ENCODE measurements around the gene UMAD1. TPM values are rescaled to one million over a fixed set of nuclear protein-coding genes. Genes with fewer than 3 reads are reported as not detected.

Gene UMAD1
- total and polyA plus RNA-seq, 12 donors, result 7.4 to 77.4 (median 24.4) TPM

DNA sequence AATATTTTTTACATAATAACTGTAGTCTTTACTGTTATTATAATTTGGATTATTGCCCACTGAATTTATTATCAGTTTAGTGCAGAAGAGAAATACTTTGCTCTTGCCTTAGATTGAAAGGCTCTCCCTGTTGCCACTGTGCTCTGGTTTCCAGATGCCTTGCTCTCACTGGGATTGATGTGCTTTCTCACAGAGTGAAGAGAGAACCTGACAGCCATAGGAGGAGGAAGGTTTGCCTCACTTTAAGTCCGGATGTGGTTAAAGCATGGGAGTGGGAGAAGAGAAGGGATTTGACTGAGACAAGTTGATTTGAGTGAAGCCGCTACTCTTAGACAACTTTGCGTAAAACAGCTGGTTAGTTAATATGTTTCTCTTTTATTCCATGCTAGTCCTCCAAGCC is 146.0 kb downstream of the UMAD1 start:
- Histone ChIP-seq H3K27ac (no peak overlapping the region), H3K4me3 (no peak overlapping the region), H3K27me3 (no peaks in the 10 kb centered on the region), H3K9me3 (replicated peaks in 1 of 3) (no peaks in the 10 kb centered on the region), H3K36me3 (replicated peaks in 1 of 2) (no peaks in the 10 kb centered on the region), H3K4me1 (replicated peaks in 1 of 2) (no peaks in the 10 kb centered on the region)
- intact Hi-C loops (cut with DNase I), result no loop called here
- TF ChIP-seq POLR2A (IDR thresholded peaks at IDR 0.05), result no peak
- TF ChIP-seq, protein P1, sequence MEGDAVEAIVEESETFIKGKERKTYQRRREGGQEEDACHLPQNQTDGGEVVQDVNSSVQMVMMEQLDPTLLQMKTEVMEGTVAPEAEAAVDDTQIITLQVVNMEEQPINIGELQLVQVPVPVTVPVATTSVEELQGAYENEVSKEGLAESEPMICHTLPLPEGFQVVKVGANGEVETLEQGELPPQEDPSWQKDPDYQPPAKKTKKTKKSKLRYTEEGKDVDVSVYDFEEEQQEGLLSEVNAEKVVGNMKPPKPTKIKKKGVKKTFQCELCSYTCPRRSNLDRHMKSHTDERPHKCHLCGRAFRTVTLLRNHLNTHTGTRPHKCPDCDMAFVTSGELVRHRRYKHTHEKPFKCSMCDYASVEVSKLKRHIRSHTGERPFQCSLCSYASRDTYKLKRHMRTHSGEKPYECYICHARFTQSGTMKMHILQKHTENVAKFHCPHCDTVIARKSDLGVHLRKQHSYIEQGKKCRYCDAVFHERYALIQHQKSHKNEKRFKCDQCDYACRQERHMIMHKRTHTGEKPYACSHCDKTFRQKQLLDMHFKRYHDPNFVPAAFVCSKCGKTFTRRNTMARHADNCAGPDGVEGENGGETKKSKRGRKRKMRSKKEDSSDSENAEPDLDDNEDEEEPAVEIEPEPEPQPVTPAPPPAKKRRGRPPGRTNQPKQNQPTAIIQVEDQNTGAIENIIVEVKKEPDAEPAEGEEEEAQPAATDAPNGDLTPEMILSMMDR (IDR thresholded peaks at IDR 0.05), result no peak
- DNase-seq, result no peak
- 89 to 95% (median 93%) methylated on average over 3 of the region's 3 CpGs for WGBS, 4 donors

DNA sequence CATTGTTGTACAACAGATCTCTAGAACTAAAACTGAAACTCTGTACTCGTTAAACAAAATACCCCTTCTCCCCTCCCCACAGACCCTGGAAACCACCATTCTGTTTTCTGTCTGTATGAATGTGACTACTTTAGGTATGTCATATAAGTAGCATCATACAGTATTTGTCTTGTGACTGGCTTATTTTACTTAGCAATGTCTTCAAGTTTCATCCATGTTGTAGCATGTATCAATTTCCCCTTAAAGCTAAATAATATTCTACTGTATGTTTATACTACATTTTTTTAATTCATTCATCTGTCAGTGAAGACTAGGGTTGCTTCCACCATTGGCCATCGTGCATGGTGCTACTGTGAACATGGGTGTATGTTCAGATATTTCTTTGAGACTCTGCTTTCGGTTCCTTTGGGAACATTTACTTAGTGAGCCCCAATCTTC is 149.0 kb downstream of the UMAD1 start:
- 93 to 97% (median 95%) methylated on average over 3 of the region's 3 CpGs for WGBS, 4 donors
- intact Hi-C loops (cut with DNase I), result no loop called here
- Histone ChIP-seq H3K27me3 (no peaks in the 10 kb centered on the region), H3K36me3 (replicated peaks in 1 of 2) (no peaks in the 10 kb centered on the region), H3K27ac (no peak overlapping the region), H3K9me3 (replicated peaks in 1 of 3) (no peaks in the 10 kb centered on the region), H3K4me1 (replicated peaks in 1 of 2) (no peaks in the 10 kb centered on the region), H3K4me3 (no peak overlapping the region)
- no peak for TF ChIP-seq POLR2A (IDR thresholded peaks at IDR 0.05)
- no peak for DNase-seq

DNA sequence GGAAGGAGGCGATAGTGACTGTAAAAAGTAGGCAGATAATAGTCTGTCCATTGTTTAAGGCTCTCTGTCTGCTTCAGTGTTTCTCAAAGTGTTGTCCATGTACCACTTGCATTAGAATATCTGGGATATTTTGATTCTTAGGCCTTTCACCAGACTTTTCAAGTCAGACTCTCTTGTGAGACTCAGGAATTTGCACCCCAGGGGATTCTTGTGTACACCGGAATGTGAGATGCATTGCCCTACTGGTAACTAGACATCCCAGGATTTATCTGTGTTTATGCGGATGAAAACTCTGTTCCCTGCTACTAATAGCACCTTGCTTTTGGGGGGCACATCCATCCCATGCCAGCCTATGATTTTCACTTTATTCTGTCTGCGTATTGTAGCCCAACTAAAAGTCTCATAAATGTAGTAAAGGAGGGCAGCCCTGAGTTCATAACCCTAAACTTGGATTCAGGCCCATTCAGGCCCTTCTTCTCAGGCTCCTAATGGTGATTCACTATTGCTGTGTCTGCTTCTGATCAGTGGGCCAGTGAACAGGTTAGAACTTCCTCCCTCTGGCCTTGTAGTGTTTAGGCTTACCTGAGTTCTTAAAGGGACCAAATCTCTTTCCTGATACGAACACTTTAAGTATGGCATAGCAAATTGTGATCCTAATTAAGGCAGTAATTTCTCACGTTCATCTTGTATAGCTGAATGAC is 149.6 kb downstream of the UMAD1 start:
- no peak overlapping the region for H3K27ac ChIP-seq
- intact Hi-C loops (cut with DNase I), result no loop called here

DNA sequence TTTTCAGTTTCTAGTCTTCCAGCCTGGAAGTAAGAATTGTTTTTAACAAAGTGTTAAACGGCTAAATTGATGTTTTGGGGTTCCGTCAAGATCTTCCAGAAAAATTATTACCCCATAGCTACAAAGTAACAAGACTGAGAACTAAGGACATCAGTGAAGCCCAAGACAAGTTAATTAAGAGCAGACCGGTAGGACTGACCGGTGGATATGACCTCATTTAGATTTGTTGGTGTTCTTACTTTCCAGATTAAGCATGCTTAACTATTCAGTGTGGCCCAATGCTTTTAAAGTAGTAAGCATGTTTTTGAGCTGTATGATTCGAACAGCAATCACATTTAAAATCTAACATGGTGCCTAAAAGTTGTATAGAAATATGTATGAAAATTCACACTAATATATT is 151.0 kb downstream of the UMAD1 start:
- H3K27ac ChIP-seq, result no peak overlapping the region
- H3K27me3 ChIP-seq, result no peaks in the 10 kb centered on the region
- intact Hi-C loops (cut with DNase I), result no loop called here
- no peak for DNase-seq
- TF ChIP-seq POLR2A (IDR thresholded peaks at IDR 0.05), result no peak
- TF ChIP-seq, protein P1 (IDR thresholded peaks at IDR 0.05), result no peak
- H3K36me3 ChIP-seq (replicated peaks in 1 of 2), result no peaks in the 10 kb centered on the region
- 81 to 91% (median 89%) methylated on average over 5 of the region's 5 CpGs for WGBS, 4 donors
- no peaks in the 10 kb centered on the region for H3K4me1 ChIP-seq (replicated peaks in 1 of 2)
- H3K4me3 ChIP-seq, result no peak overlapping the region
- no peaks in the 10 kb centered on the region for H3K9me3 ChIP-seq (replicated peaks in 1 of 3)

More for the DNA sequence above, 149.6 kb downstream of the UMAD1 start:
- Histone ChIP-seq H3K9me3 (replicated peaks in 1 of 3) (no peaks in the 10 kb centered on the region), H3K4me1 (replicated peaks in 1 of 2) (no peaks in the 10 kb centered on the region), H3K27me3 (no peaks in the 10 kb centered on the region), H3K4me3 (no peak overlapping the region), H3K36me3 (replicated peaks in 1 of 2) (no peaks in the 10 kb centered on the region)
- TF ChIP-seq, protein P1 (IDR thresholded peaks at IDR 0.05), result no peak
- no peak for TF ChIP-seq POLR2A (IDR thresholded peaks at IDR 0.05)
- no peak for DNase-seq
- 90 to 96% (median 93%) methylated on average over 6 of the region's 6 CpGs for WGBS, 4 donors

DNA sequence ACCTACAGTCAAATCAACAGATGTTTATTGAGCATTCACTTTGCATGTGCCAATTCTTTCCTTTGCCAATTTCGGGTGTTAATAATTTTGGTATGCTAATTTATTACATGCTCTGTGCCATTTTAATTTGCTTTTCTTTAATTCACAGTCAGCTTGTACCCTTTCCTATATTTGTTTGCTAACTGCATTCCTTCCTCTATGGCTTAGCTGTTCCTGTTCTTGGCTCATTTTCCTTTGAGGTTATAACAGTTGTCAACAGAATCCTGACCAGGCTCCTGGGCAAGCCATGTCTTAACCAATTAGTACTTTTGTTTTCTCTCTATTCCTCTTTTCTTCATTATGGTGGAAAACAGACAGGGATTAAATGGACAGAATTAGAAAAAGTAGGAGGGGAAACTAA is 151.5 kb downstream of the UMAD1 start:
- WGBS, 4 donors, result 78 to 91% (median 85%) methylated on average over 1 of the region's 1 CpG
- no peak overlapping the region for H3K27ac ChIP-seq

More for the DNA sequence above, 151.5 kb downstream of the UMAD1 start:
- Histone ChIP-seq H3K4me1 (replicated peaks in 1 of 2) (no peaks in the 10 kb centered on the region), H3K36me3 (replicated peaks in 1 of 2) (no peaks in the 10 kb centered on the region), H3K9me3 (replicated peaks in 1 of 3) (no peaks in the 10 kb centered on the region), H3K4me3 (no peak overlapping the region), H3K27me3 (no peaks in the 10 kb centered on the region)
- TF ChIP-seq POLR2A (IDR thresholded peaks at IDR 0.05), result no peak
- TF ChIP-seq, protein P1 (IDR thresholded peaks at IDR 0.05), result no peak
- DNase-seq, result no peak
- intact Hi-C loops (cut with DNase I), result no loop called here
